OCI-LY7 (cell line): ENCODE results near the gene NDUFV2. TPM values are rescaled to one million over a fixed set of nuclear protein-coding genes. Genes with fewer than 3 reads are reported as not detected.

Source experiments
- BruUV-seq: library from RNA; stranded (reverse); fragments of 400-500 nt; replicated peaks from 2 replicates; lab custom pipeline; 2021; lab: Mats Ljungman, UMichigan
- CTCF ChIA-PET: fragments of 300-600 bp; sonication (Branson Sonifier 250); formaldehyde crosslinking; loops from one replicate; lab custom pipeline; 2022; ENCODE audit warnings: antibody characterized with exemption; ENCODE audit not compliant: unreplicated experiment; lab: Charles Lee
- POLR2A ChIA-PET: fragments of 300-600 bp; sonication (Branson Sonifier 250); formaldehyde crosslinking; loops from one replicate; lab custom pipeline; 2022; ENCODE audit warnings: antibody characterized with exemption; lab: Charles Lee
- DNase-seq: peaks from one replicate; pipeline ENCODE4 v3.0.0-alpha.2; 2015; ENCODE audit warnings: low spot score
- H2AFZ ChIP-seq: fragments of 200-600 bp; sonication (generic), shearing (Covaris generic); 2 replicates; pipeline ENCODE4 v1.6.1; 2014; ENCODE audit warnings: mild to moderate bottlenecking, antibody characterized with exemption, low read length, moderate library complexity
- H3K27ac ChIP-seq: fragments of 200-600 bp; sonication (generic); 2 replicates; pipeline ENCODE4 v1.5.1; 2014; ENCODE audit warnings: mixed run types, low read depth, mild to moderate bottlenecking, moderate library complexity, low read length, inconsistent platforms; ENCODE audit not compliant: poor library complexity, severe bottlenecking
- H3K36me3 ChIP-seq: fragments of 200-600 bp; sonication (generic); 2 replicates; pipeline ENCODE4 v1.6.1; 2014; ENCODE audit warnings: mild to moderate bottlenecking, antibody characterized with exemption, low read length, moderate library complexity, mixed read lengths; ENCODE audit not compliant: insufficient read depth
- H3K4me1 ChIP-seq: fragments of 200-600 bp; sonication (generic); 2 replicates; pipeline ENCODE4 v1.5.1; 2014; ENCODE audit warnings: mild to moderate bottlenecking, low read length; ENCODE audit not compliant: insufficient read depth, poor library complexity, severe bottlenecking
- H3K4me2 ChIP-seq: fragments of 200-600 bp; sonication (generic); 2 replicates; pipeline ENCODE4 v1.6.1; 2014; ENCODE audit warnings: mild to moderate bottlenecking, low read length
- H3K4me3 ChIP-seq: fragments of 200-600 bp; sonication (generic); 2 replicates; pipeline ENCODE4 v1.5.1; 2014; ENCODE audit warnings: mild to moderate bottlenecking, low read depth, low read length; ENCODE audit not compliant: poor library complexity, severe bottlenecking
- H3K79me2 ChIP-seq: fragments of 200-600 bp; sonication (generic); 2 replicates; pipeline ENCODE4 v1.6.1; 2016; ENCODE audit warnings: low read depth, mild to moderate bottlenecking, low read length, moderate library complexity, mixed read lengths; ENCODE audit not compliant: insufficient read depth
- H3K9me2 ChIP-seq: fragments of 200-600 bp; sonication (generic); 2 replicates; pipeline ENCODE4 v1.6.1; 2016; ENCODE audit warnings: mild to moderate bottlenecking, low read length, mixed read lengths; ENCODE audit not compliant: insufficient read depth
- H3K9me3 ChIP-seq: fragments of 200-600 bp; sonication (generic); 2 replicates; pipeline ENCODE4 v1.6.1; 2014; ENCODE audit warnings: mild to moderate bottlenecking, mixed run types, low read length, mixed read lengths
- H4K20me1 ChIP-seq: fragments of 200-600 bp; sonication (generic); 2 replicates; pipeline ENCODE4 v1.6.1; 2014; ENCODE audit warnings: mild to moderate bottlenecking, antibody characterized with exemption, low read length, moderate library complexity, mixed read lengths; ENCODE audit not compliant: insufficient read depth
- EZH2phosphoT487 ChIP-seq: fragments of 200-600 bp; sonication (generic); IDR thresholded peaks from 2 replicates; pipeline ENCODE4 v1.6.1; 2018; ENCODE audit warnings: low read depth, borderline replicate concordance, mild to moderate bottlenecking, mixed run types, antibody characterized with exemption, low read length, moderate library complexity, mixed read lengths
- intact Hi-C: fragments of 100-400 bp; cut with micrococcal nuclease; formaldehyde crosslinking; loops from one replicate; pipeline ENCODE4 v1.10.0; 2022; ENCODE audit not compliant: unreplicated experiment
- total RNA-seq, 2 experiments: library from RNA; depleted of rRNA in 1 of 2; stranded (reverse); fragments of >200 nt in 1 of 2; shearing (Covaris generic) in 1 of 2; gene quantifications; 2 replicates each; pipeline ENCODE4 v1.2.3, GENCODE V29; 2014 to 2022
- TF ChIP-seq, protein P1 (sequence below): fragments of 200-600 bp; sonication (generic); conservative IDR thresholded peaks from 2 replicates; pipeline ENCODE4 v1.5.1; 2014; ENCODE audit warnings: mild to moderate bottlenecking, antibody characterized with exemption, low read length, moderate library complexity, mixed read lengths

NDUFV2 gene
- total RNA-seq, 2 experiments from 2014 or later: 185 to 201 TPM

DNA sequence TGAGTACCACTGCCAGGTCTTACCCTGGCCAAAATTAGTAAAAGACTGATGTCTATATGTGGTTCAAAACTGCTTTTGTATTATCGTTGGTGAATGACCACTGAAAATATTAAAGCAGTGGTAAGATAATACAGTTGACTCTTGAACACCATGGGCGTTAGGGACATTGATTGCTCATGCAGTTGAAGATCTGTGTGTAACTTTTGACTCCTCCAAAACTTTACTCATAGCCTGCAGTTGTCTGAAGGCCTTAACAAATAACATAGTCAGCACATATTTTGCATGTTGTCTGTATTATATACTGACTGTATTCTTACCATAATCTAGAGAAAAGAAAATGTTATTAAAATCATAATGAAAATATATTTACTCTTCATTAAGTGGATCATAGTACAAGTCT is 28.3 kb downstream of the NDUFV2 start:
- BruUV-seq: no TSS peak
- intact Hi-C loops: loop anchor here (10.0 kb wide), 1 partner anchor 344 kb away; the partner anchor contains the start of gene RALBP1
- Histone ChIP-seq H4K20me1 (no peaks in the 10 kb centered on the region), H3K4me3 (no peak overlapping the region), H3K36me3 (peaks cover 98% of the 10 kb centered on the region), H3K4me1 (peaks cover 17% of the 10 kb centered on the region), H3K9me2 (no peaks in the 10 kb centered on the region), H3K9me3 (no peaks in the 10 kb centered on the region), H2AFZ (no peak overlapping the region), H3K27ac (no peak overlapping the region), H3K4me2 (no peak overlapping the region), H3K79me2 (peaks cover 49% of the 10 kb centered on the region; the same call in 1 of the 2 replicates)
- TF ChIP-seq EZH2phosphoT487: no peak
- ChIA-PET CTCF (no interaction called here), POLR2A (interaction anchor here (0.7 to 0.8 kb wide), 2 partner anchors 18 to 335 kb away, joined by 3 read pairs; no protein-coding TSS in a partner anchor)
- no peak for DNase-seq

DNA sequence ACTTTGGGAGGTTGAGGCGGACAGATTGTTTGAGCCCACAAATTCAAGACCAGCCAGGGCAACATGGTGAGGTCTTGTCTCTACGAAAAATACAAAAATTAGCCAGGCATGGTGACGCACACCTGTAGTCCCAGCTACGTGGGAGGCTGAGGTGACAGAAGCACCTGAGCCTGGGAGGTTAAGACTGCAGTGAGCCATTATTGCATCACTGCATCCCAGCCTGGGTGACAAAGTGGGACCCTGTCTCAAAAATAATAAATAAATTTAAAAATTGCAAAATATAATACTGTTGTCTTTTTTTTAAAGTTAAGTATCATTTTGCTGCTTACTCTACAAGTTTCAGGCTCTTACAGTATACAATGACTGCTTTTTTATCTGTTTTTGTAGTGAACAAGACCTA is 30.1 kb downstream of the NDUFV2 start:
- Histone ChIP-seq H3K4me1 (peaks cover 17% of the 10 kb centered on the region), H3K4me2 (no peak overlapping the region)
- BruUV-seq: no TSS peak

DNA sequence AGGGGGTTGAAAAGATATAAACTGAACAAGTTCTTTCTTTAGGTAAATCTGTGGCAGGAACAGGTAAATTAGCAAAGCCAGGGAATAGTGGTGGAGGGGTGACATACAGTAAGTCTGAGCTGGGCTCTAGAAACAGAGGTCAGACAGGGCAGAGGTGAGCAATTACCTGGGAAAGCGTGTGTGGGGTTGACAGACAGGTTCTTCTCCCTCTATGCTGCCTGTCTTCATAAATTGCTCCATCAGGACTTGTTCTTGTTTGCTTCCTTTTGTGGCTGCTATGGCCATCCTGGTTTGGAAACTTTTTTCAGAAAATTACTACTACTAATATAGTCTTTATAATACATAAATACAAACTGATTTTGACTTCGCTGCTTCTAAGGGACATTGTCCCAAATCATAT is 30.7 kb downstream of the NDUFV2 start:
- H3K4me3 ChIP-seq: no peak overlapping the region
- H3K79me2 ChIP-seq: peaks cover 49% of the 10 kb centered on the region
- ChIA-PET POLR2A (no interaction called here), CTCF (no interaction called here)
- no peak overlapping the region for H3K4me2 ChIP-seq
- DNase-seq: no peak
- TF ChIP-seq EZH2phosphoT487: no peak
- TF ChIP-seq, protein P1, sequence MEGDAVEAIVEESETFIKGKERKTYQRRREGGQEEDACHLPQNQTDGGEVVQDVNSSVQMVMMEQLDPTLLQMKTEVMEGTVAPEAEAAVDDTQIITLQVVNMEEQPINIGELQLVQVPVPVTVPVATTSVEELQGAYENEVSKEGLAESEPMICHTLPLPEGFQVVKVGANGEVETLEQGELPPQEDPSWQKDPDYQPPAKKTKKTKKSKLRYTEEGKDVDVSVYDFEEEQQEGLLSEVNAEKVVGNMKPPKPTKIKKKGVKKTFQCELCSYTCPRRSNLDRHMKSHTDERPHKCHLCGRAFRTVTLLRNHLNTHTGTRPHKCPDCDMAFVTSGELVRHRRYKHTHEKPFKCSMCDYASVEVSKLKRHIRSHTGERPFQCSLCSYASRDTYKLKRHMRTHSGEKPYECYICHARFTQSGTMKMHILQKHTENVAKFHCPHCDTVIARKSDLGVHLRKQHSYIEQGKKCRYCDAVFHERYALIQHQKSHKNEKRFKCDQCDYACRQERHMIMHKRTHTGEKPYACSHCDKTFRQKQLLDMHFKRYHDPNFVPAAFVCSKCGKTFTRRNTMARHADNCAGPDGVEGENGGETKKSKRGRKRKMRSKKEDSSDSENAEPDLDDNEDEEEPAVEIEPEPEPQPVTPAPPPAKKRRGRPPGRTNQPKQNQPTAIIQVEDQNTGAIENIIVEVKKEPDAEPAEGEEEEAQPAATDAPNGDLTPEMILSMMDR: no peak
- H4K20me1 ChIP-seq: no peaks in the 10 kb centered on the region
- no peak overlapping the region for H3K27ac ChIP-seq
- H3K36me3 ChIP-seq: peaks cover 76% of the 10 kb centered on the region
- no TSS peak for BruUV-seq
- no peak overlapping the region for H2AFZ ChIP-seq
- peaks cover 17% of the 10 kb centered on the region for H3K4me1 ChIP-seq
- intact Hi-C loops: loop anchor here (10.0 kb wide), 1 partner anchor 342 kb away; the partner anchor contains the start of gene RALBP1
- no peaks in the 10 kb centered on the region for H3K9me2 ChIP-seq
- no peaks in the 10 kb centered on the region for H3K9me3 ChIP-seq

More for the DNA sequence above, 30.1 kb downstream of the NDUFV2 start:
- Histone ChIP-seq H3K9me2 (no peaks in the 10 kb centered on the region), H3K9me3 (no peaks in the 10 kb centered on the region), H2AFZ (no peak overlapping the region), H3K4me3 (no peak overlapping the region), H4K20me1 (no peaks in the 10 kb centered on the region), H3K36me3 (peaks cover 82% of the 10 kb centered on the region), H3K79me2 (peaks cover 43% of the 10 kb centered on the region; the same call in 1 of the 2 replicates), H3K27ac (no peak overlapping the region)
- intact Hi-C loops: loop anchor here (10.0 kb wide), 1 partner anchor 342 kb away; the partner anchor contains the start of gene RALBP1
- CTCF ChIA-PET: no interaction called here
- TF ChIP-seq EZH2phosphoT487: no peak
- TF ChIP-seq, protein P1: no peak
- POLR2A ChIA-PET: interaction anchor here (0.9 to 1.4 kb wide), 4 partner anchors 10 to 32 kb away, joined by 3 to 9 read pairs (median 3); no protein-coding TSS in a partner anchor
- no peak for DNase-seq
